GM06990 (cell line): ENCODE data around the gene OR4D1.

Source experiments
- DNase-seq: peaks from one replicate; pipeline ENCODE4 v3.0.0-alpha.2; 2011; ENCODE audit not compliant: insufficient read length; ENCODE audit errors: extremely low read depth
- H3K27me3 ChIP-seq: replicated peaks from 2 replicates; pipeline ENCODE4 v1.6.0; 2011; ENCODE audit warnings: low read length; ENCODE audit not compliant: control insufficient read depth, insufficient read depth
- H3K36me3 ChIP-seq: 2 replicates; pipeline ENCODE4 v1.5.1; 2011; ENCODE audit warnings: low read length; ENCODE audit not compliant: control insufficient read depth, insufficient read depth
- H3K4me3 ChIP-seq: replicated peaks from 2 replicates; pipeline ENCODE4 v1.5.1; 2011; ENCODE audit warnings: low read depth, mild to moderate bottlenecking, control low read depth, low read length
- TF ChIP-seq, protein P1 (sequence below): IDR thresholded peaks from 2 replicates; pipeline ENCODE4 v1.5.1; 2011; ENCODE audit warnings: low read length, control low read depth, mild to moderate bottlenecking, inconsistent platforms; ENCODE audit not compliant: insufficient read depth, poor library complexity, severe bottlenecking

Gene OR4D1

DNA sequence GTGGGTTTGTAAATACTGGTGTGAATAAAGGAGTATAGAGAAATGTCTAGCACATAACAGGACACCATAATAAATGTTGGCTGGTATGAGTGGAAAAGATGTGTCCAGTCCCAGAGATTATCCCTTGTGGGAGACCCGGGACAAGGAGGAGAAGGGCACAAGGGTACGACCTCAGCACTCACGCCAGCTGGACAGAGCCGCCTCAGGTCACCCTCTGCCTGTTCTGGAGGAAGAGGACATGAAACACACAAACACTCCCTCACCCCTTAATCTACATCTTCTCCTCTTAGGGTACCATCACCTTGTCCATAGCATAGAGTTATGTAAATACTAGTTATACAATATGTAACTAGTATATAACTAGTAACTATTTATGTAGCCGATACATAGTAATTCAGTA is 38.2 kb upstream of the OR4D1 start:
- TF ChIP-seq, protein P1, sequence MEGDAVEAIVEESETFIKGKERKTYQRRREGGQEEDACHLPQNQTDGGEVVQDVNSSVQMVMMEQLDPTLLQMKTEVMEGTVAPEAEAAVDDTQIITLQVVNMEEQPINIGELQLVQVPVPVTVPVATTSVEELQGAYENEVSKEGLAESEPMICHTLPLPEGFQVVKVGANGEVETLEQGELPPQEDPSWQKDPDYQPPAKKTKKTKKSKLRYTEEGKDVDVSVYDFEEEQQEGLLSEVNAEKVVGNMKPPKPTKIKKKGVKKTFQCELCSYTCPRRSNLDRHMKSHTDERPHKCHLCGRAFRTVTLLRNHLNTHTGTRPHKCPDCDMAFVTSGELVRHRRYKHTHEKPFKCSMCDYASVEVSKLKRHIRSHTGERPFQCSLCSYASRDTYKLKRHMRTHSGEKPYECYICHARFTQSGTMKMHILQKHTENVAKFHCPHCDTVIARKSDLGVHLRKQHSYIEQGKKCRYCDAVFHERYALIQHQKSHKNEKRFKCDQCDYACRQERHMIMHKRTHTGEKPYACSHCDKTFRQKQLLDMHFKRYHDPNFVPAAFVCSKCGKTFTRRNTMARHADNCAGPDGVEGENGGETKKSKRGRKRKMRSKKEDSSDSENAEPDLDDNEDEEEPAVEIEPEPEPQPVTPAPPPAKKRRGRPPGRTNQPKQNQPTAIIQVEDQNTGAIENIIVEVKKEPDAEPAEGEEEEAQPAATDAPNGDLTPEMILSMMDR: no peak
- no peaks in the 10 kb centered on the region for H3K27me3 ChIP-seq
- no peak overlapping the region for H3K4me3 ChIP-seq
- H3K36me3 ChIP-seq: no peaks in the 10 kb centered on the region
- DNase-seq: no peak

DNA sequence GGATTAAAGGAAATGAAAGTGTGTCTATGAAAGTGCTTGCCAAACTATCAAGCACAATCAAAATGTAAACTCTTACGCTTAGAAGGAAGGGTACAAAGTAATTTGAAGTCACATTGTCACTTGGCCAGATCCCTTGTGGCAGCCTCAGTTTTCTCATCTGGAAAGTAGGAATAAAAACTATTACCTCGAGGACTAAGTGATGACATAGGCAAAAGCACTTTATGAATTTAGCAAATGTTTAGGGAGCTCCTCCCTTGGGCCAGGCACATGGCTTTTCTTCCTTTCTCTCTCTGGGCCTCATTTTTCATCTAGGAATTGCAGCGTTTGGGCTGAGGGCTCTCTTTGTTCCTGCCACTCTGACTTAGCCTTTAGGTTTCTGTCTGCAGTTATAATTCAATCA is 36.5 kb upstream of the OR4D1 start:
- no peak overlapping the region for H3K4me3 ChIP-seq
- DNase-seq: no peak
- no peaks in the 10 kb centered on the region for H3K36me3 ChIP-seq
- TF ChIP-seq, protein P1: no peak
- no peaks in the 10 kb centered on the region for H3K27me3 ChIP-seq

GRCh38 chr17:58112970-58113631 is 35.1 kb upstream of the OR4D1 start:
- TF ChIP-seq, protein P1: peak; percentile 93
- DNase-seq: peak; percentile 32
- H3K36me3 ChIP-seq: no peaks in the 10 kb centered on the region
- no peaks in the 10 kb centered on the region for H3K27me3 ChIP-seq
- H3K4me3 ChIP-seq: no peak overlapping the region

- no peak for DNase-seq
- Histone ChIP-seq H3K27me3 (no peaks in the 10 kb centered on the region), H3K4me3 (no peak overlapping the region), H3K36me3 (no peaks in the 10 kb centered on the region)
- TF ChIP-seq, protein P1: no peak
Observed at GRCh38 chr17:58113947-58114346, 34.2 kb upstream of the OR4D1 start.

GRCh38 chr17:58117382-58117781 is 30.8 kb upstream of the OR4D1 start:
- no peaks in the 10 kb centered on the region for H3K27me3 ChIP-seq
- TF ChIP-seq, protein P1: no peak
- DNase-seq: no peak
- H3K4me3 ChIP-seq: no peak overlapping the region
- no peaks in the 10 kb centered on the region for H3K36me3 ChIP-seq

DNA sequence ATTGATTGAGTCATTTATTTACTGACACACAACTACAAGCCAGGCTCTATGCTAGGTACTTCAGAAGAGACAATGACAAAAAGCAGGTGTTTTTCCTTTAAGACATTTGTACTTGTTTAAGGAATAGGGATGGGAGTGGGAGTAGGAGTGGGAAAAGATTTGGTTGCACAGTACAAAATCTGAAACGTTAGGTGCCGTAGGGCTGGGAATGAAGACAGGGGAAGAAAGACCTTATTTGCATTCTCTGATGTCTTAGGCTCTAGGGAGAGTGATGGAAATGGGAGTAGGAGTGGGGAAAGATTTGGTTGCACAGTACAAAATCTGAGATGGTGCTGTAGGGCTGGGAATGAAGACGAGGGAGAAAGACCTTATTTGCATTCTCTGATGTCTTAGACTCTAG is 28.7 kb upstream of the OR4D1 start:
- H3K4me3 ChIP-seq: no peak overlapping the region

More for the DNA sequence above, 28.7 kb upstream of the OR4D1 start:
- TF ChIP-seq, protein P1: no peak
- Histone ChIP-seq H3K36me3 (no peaks in the 10 kb centered on the region), H3K27me3 (no peaks in the 10 kb centered on the region)
- no peak for DNase-seq
